ENCODE results near the gene CHMP4B. TPM values are rescaled to one million over a fixed set of nuclear protein-coding genes. Genes with fewer than 3 reads are reported as not detected.

CHMP4B gene
- total RNA-seq, 1 donor from 2014 or later, result 77.8 TPM

GRCh38 chr20:33902011-33902410 lies 90.9 kb downstream of the CHMP4B start:
- ATAC-seq, result no peak

Other genes with a start within 250 kb of the CHMP4B start
- gene C20orf144, start 149.0 kb upstream of the CHMP4B start, total RNA-seq, result not detected
- gene ACTL10, start 144.4 kb upstream of the CHMP4B start, total RNA-seq, result 2.0 TPM
- 8.0 TPM for gene NECAB3, start 136.9 kb upstream of the CHMP4B start, total RNA-seq
- 3.7 TPM for gene E2F1, start 125.0 kb upstream of the CHMP4B start, total RNA-seq
- gene PXMP4, start 91.0 kb upstream of the CHMP4B start, total RNA-seq, result 9.6 TPM
- gene ZNF341, start 79.4 kb upstream of the CHMP4B start, total RNA-seq, result 1.6 TPM
- 82.6 TPM for gene RALY, start 182.6 kb downstream of the CHMP4B start, total RNA-seq